NCI-H510A treated with DMSO at 0.1 percent for 48 hours (cell line): ENCODE measurements around the gene ADH7.
"Not testable (repeated sequence)": the region's sequence is repeated elsewhere in the genome, so short reads cannot be mapped to it uniquely, and the experiment has no call there.

ENCODE experiments used
- DNase-seq: peaks from one replicate; lab custom pipeline; 2025; lab: John Stamatoyannopoulos, UW

ADH7 gene

DNA sequence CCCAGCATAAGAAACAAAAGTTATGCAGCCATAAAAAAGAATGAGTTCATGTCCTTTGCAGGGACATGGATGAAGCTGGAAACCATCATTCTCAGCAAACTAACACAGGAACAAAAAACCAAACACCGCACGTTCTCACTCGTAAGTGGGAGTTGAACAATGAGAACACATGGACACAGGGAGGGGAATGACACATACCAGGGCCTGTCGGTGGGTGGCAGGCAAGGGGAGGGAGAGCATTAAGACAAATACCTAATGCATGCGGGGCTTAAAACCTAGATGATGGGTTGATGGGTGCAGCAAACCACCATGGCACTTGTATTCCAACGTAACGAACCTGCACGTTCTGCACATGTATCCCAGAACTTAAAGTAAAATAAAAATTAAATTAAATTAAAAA is 19.4 kb downstream of the ADH7 start:
- DNase-seq, result not testable (repeated sequence)

DNA sequence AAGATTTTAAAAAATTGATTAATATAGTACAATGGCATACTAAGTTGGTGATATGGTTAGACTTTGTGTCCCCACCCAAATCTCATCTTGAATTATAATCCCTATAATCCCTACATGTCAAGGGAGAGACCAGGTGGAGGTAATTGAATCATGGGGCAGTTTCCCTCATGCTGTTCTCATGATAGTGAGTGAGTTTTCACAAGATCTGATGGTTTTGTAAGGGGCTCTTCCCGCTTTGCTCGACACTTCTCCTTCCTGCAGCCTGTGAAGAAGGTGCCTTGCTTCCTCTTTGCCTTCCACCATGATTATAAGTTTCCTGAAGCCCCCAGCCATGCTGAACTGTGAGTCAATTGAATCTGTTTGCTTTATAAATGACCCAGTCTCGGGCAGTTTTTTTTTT is 20.2 kb downstream of the ADH7 start:
- DNase-seq, result not testable (repeated sequence)

DNA sequence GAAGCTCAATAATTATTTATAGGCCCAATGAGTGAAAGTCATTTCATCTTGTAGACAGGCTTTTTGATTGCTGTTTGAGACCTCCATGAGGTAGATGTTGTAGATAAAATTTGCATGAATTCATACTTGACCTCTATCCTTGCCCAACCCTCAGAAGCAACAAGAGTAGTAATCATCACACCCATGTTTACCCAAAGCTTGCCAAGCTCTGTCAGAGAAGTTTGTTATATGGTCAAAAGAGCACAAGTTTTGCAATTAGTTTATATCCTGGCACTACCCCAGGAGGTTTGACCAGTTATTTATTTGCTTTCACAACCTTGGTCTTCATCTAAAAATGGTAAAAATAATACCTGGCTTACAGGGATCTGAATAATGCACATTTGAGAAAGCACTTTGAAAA is 20.7 kb downstream of the ADH7 start:
- DNase-seq, result no peak

DNA sequence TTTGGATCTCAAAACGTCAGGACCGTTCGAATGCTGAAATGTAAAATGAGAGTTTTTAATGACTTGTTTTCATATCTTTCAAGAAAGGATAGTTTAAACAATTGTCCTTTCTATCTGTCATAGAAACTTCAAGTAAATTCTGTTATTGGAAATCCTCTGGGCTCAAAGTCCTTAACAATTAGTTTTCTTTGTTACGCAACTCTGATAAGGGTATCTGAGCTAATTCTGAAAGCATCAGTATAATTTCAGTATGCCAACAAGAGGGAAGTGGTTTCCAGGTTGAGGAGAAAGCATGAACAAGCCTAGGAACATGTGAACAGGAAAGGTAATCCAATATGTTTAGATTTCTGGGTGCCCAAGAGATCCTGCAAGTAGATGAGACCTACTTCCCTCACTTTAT is 22.0 kb downstream of the ADH7 start:
- no peak for DNase-seq

DNA sequence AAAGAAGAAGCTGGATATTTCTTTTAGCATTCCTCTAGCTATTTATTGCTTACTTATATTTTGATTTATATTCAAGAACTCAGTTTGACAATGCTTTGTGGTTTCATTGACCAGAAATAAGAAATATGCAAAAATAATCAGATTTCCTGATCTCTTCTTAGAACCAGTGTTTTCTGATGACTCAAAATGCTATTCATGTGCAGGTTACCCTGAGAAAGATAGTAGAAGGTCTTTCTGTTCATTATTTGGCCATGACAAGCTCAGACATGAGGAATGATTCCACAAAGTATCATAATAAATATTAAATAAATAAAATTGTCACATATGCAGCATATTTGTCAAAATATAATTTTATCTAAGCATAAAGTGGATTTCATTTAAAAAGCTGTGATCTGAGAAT is 24.1 kb downstream of the ADH7 start:
- DNase-seq, result no peak

DNA sequence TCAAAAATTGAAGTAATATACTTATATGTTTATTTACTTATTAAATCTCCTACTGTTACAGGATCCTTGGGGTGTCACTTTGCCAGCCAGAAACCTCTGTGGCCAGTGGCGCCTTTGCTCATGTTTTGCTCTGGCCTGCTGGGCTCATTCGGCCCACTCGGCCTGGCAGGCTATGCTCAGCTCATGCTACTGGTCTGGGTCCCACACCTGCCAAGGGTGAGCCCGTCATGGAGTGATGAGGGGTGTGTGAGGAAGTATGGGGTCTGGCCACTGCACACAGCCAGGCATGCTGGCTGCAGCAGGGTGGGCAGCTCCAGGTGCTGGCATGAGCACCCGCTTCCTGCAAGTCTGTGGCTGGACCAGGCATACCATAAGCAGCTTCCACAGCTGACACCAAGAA is 25.1 kb downstream of the ADH7 start:
- DNase-seq, result no peak

DNA sequence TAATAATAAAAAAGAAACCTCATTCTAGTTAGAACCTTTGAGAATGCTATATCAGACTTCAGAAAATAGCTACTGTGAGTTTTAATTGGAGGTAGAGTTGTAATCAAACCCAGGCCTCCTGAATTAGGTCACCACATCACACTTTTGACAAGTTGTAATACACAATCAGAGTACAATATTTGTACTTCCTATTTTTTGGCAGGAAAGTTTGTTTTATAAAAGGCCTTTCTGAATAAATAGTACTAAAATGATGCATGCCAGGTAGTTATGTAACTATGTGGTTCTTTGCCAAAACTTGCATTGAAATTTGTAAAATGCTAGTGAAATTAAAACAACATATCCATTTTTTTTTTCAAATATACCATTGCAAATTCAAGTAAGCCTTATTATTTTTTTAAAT is 26.8 kb downstream of the ADH7 start:
- no peak for DNase-seq

DNA sequence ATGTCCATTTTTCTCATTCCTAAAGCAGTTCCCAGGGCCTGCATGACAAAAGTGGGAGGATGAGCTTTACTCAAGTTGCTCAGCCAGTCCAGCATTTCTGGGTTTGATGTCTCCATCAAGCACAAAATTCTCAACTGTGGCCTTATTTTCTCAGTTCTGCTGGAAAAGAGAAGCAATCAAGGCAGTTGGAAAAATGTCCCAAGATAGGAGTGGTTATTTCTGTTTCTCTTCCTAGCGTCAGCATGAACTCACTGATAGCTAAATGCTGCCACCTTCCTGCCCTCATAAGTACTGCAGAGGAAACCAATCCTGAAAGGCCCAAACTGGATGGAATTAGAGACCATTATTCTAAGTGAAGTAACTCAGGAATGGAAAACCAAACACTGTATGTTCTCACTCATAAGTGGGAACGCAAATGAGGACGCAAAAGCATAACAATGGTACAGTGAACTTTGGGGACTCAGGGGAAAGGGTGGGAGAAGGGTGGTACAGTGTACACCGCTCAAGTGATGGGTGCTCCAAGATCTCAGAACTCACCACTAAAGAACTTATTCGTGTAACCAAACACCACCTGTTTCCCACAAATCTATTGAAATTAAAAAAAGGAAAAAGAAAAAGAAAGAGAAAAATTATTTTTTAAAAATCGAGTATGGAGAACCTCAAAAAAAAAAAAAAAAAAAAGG is 29.6 kb downstream of the ADH7 start:
- DNase-seq, result peak; percentile 47

DNA sequence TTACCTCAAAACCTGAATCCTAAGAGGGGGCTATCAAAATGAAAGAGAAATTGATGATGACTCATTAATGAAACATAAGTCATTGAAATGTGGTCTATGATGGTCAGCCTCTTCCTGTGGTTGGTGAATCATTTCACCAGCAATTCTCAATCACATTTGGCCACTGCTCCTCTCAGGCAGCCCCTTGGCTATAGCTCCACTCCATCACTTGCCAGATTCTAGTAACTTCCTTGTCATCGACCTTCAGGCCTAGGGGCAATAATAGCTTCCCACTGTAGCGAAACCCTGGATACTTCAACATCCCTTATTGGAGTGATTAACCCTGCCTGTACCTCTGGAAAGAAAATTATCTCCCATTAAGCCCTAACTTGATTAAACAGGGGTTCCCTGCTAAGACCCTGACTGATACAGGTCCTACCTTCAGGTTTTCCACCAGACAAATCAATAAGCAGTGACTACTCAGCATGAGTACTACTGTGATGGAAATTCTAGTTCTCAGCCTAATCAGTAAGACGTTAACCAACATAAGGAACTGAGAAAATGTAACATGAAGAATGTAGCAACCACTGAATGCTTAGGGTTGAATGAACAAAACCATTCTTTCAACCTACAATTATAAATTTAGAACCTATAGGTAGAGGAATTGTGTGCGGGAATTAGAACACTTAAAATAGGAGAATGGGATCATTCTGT is 30.4 kb downstream of the ADH7 start:
- DNase-seq, result no peak

DNA sequence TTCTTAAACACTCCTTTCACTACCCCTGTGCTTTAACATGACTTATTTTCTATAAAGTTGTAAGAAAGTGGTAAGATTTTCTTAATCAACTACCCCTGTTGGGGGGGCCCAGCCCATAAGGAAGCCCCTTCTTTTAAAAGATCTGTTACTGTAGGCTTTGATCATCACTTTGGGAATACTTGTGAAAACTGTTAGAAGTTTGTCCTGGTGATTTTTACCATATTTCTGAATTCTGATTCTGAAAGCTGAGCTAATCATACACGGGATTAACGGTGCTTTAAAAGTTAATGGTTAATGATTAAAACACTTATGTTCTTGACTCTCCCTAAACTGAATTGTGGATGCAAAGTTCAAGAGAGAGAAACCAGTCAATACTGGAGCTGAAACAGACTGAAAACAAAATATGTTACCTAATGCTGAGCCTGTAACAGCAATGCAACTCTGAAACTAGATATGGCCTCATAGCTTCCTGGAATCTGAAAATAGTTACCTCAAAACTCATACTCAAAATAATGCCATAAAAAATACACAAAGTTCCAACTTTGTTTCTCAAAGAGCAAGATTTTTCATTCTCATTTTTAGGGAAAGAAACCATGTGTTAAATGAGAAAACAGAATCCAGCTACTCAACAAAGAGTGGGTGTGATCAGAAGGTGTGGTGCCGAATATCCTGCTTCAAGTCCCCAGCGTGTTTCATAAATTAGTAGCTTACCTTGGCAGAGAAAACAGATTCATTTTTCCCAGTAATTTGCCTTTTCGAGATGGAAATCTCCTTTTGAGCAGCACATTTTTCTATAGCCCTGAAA is 31.6 kb downstream of the ADH7 start:
- no peak for DNase-seq

DNA sequence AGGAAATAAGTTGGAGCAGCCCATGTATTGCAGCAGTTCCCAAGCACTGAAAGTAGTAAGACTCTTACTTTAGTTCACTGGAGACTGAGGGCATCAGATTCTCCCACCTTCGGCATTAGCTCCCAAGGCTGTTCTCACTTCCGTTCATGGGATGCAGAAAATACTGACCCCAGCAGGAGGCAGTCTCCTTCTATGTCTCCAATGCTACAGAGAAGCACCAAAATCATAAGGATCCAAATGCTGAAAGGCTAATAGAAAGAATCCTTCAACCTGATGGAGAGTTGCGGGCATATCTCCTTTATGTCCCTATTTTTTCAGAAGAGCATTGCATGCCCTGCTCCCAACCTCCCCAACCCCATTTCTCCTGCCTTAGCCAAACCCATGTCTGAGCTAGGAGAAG is 32.4 kb downstream of the ADH7 start:
- no peak for DNase-seq

DNA sequence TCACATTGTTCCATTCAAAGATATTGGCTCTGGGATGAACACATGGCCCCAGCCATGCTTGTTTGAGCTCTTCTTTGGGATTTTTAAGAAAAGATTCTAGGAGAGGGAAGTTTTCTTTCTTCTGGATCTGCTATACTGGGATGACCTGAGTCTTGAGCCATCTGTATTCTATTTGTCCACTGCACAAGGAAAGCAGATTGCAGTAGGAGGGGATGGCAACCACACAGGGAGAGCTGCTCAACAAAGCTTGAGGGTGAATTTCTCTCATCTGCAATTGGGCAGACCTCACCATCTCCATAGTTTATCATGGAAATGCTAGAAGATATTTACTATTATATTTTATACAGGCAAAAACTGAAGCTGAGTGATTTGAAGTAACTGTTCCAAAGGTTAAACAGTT is 34.3 kb downstream of the ADH7 start:
- no peak for DNase-seq

DNA sequence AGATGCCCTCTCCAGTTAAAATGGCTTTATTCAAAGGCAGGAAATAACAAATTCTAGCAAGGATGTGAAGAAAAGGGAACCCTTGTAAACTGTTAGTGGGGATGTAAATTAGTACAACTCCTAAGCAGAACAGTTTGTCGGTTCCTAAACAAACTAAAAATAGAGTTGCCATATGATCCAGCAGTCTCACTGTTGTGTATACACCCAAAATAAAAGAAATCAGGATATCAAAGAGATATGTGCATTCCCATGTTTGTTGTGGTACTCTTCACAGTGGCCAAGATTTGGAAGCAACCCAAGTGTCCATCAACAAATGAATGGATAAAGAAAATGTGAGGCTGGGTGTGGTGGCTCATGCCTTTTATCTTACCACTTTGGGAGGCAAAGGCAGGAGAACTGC is 36.1 kb downstream of the ADH7 start:
- DNase-seq, result no peak

DNA sequence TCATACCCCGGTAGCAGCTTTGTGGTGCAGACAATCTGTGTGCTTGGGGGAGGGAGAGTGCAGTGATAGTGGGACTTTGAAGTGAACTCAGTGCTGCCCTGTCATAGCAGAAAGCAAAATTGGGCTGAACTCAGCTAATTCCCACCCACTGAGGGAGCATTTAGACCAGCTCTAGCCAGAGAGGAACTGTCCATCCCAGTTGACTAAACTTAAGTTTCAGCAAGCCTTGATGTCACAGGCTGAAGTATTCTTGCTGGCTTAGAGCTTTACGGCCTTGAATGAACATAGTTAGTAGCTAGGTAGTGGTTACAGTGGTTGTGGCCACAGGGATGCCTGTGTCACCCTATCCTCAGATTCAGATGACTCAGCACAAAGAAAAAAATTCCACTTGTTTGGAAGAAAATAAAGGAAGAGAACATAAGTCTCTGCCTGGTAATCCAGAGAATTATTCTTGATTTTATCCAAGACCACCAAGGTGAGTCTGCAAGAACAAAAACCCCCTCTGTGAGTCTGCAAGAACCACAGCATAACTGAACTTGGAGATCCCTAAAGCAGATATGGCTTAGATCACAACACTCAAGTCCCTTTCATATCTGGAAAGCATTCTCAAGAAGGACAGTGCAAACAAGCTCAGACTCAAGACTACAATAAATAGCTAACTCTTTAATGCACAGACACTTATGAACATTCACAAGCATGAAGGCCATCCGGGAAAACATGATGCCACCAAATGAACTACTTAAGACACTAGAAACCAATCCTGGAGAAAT is 39.4 kb downstream of the ADH7 start:
- DNase-seq, result no peak

DNA sequence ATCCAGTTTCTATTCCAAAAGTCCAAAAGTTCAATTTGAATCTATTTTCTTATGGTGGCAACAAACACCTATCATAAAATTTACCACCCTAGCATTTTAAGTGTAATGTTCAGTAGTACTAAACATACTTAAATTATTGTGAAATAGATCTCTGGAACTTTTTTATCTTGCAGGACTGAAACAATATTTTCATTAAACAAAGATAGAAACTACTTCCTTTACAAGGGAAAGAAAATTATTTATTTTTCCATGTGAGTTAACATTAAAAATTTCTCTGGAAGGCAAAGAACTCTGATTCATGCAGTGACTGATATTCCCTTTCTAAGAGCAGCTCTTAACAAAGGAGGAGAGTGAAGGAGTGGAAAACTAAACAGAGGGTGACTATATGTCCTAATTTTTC is 40.2 kb downstream of the ADH7 start:
- no peak for DNase-seq

DNA sequence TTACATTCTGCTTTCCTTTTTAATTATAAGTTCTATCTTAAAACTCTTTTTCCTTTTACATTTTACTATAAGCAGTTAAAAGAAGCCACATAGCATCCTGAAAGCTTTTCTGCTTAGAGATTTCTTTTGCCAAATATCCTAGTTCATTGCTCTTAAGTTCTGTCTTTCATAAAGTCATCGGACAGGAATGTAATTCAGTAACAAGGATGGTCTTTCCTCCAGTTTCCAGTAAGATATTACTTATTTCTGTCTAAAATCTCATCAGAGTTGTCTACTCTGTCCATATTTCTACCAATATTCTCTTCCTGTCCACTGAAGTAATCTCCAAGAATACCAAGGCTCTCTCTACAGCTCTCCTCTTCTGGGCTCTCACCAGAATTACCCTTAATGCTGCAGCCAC is 45.1 kb downstream of the ADH7 start:
- DNase-seq, result no peak

DNA sequence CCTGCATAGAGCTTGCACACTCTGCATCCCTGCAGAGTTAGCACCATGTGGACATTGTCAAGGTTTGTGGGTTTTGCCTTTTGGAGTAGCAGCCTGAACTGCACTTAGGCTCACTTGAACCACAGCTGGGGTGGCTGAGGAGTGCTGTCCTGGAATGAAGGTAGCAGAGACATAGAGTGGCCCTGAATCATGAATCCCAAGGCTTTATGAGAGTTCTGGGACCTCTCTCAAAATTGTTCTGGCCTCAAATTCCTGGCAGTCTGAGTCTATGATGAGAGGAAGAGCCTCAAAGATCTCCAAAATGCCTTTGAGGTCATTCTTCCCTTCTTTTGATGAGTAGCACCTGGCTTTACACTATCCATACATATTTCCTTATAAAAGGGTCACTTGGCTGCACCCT is 45.5 kb downstream of the ADH7 start:
- DNase-seq, result no peak

DNA sequence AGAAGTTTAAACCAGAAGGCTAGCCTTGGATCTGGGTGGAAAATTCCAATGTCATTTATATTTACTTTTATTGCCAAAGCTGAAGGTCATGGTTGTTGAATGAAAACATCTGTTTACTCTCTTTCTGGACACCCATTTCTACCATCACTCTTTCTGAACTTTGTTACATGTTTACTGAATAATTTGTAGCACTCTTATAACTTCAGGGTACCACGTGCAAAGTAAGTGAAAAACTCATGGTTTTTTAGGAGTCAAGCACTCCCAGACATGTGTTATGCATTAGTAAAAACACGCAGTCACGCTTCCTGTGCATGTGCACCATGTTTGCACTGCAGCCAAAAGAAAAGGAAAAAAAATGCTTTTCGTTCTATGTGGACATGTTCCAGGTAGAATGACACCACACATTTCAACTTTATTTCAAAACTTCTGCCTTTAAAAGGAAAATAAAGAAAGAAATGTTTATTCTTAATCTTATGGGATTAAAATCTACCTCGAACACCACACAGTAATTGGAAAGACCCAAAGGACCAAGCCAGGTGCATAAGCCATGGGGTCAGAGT is 51.2 kb downstream of the ADH7 start:
- no peak for DNase-seq

DNA sequence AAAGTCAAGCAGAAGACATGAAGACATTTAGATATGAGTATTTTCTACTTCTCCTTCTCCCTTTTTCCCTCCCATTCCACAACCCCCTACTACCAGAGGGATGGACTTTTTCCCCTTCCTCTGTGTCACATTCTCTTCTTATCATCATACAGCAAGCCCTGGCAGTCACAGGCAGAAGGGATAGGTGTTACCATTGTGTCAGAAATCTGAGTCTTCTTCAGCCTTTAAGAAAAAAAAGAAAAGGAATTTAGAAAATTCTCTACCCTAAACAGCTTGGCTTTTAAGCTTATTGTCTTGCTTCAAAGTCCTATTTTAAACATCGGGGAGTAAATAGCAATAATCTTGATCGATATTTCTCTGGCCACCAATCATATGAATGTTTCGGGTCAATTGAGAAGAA is 51.7 kb downstream of the ADH7 start:
- no peak for DNase-seq

DNA sequence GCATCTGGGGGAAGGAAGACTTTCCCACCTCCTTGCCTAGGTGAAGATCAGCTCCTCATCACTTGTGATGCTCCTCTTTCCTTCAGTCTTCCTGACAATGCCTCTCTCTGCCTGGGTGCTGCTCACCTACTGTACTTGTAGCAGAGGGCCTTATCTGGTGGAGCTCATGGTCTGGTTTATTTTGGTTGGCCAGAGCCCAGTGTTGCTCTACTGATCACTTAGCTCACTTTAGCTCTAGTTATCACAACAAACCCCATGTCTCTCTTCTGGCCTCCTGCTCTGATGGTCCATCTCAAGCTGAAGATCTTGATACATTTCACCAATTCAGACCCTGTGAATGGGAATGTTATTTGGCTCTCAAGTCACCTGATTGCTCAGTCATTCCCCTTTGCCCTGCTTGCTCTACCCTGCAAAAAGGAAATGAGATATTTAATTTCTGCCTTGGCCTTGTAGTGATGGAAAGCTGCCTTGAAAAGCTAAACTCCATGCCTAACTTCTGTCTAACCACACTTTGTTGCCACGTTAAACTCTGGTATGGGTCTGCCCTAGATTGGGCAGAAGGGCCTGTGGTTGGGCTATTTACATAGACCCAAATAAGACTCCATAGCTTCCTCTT is 52.3 kb downstream of the ADH7 start:
- no peak for DNase-seq

DNA sequence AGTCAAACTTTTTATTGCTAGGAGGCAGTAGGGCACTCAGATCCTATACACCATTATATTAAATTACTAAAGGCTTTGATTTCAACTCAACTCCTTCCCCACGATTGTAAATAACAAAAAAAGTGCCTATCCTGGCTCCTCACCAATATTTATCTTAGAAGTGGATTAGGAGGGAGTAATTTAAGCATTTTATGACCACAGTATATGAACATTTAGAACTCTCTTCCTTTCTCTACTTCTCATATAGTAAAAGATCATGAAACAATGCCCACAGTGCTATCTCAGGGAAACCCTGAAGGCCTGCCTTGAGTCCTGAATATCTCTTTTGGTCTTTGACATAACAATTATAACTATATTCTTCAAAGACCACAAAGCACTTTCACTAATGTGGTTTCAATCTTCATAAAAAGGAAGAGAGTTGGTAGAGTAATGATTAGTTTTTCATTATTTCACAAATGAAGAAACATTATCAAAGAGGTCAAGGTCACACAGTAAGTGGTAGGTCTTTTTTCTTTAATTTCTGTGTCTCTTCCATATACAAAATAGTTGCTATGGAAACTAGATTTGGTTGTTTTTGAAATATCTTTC is 53.5 kb downstream of the ADH7 start:
- DNase-seq, result no peak
